ENCODE measurements around the gene FHL1. TPM values are rescaled to one million over a fixed set of nuclear protein-coding genes. Genes with fewer than 3 reads are reported as not detected.

The FHL1 gene
- total and polyA plus RNA-seq, 9 donors, result 62.0 to 508 (median 98.5) TPM

DNA sequence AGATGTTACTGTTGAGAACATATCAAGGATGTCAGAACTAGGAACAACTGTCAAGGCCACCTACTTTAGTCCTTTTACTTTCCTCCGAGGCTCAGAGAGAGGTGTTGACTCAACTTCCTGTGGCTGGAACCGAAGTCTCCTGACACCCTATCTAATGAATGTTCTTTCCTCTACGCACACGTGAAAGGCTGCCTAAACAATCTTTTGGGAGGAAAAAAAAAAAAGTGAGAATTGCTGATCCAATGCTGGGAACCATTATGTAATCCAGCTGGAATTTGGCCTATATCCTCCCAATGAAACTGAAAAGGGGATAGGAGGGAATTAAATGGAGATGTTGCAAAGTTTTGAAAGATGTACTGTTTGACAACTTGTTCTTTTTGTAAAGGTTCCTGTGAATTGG lies 112.2 kb downstream of the FHL1 start:
- intact Hi-C loops (cut with DNase I), result no loop called here

DNA sequence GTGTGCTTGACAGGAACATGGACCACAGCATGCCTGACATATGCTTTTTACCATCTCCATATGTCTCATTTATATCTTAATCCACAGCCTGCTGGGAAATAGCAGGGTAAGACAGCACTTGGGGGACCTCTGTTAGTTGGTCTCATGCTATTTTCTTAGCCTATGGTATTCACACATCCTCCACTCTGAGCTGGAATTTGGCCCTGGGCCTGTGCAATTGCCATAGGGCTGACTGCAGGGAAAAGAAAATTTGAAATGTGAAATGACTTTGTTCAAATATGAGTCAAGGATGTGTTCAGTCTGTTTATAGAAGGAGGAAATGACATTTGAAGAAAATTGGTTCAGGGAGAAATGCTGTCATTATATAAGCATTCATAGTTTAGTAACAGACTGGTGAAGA lies 113.4 kb downstream of the FHL1 start:
- intact Hi-C loops (cut with DNase I), result loop anchor here in 2 of 4 donors (10.0 kb wide), 2 partner anchors 56 to 224 kb away; partner anchors contain the start of gene BRS3 (in 1 of the 2)
- TF ChIP-seq EP300 (IDR thresholded peaks at IDR 0.05), result no peak
- TF ChIP-seq POLR2A (IDR thresholded peaks at IDR 0.05), result no peak

More for the DNA sequence above, 112.2 kb downstream of the FHL1 start:
- WGBS, 3 donors, result 17 to 27% (median 26%) methylated on average over 4 of the region's 4 CpGs
- Histone ChIP-seq H3K4me3 (no peak overlapping the region), H3K9me3 (no peaks in the 10 kb centered on the region), H3K27me3 (no peaks in the 10 kb centered on the region), H3K27ac (peak overlapping the region in 1 of 2 donors; percentile 56), H3K36me3 (no peaks in the 10 kb centered on the region), H3K4me1 (ENCODE audit: insufficient read depth) (peaks cover 7% of the 10 kb centered on the region)
- peak in 1 of 5 donors; percentile 39 for DNase-seq
- TF ChIP-seq, protein P1, sequence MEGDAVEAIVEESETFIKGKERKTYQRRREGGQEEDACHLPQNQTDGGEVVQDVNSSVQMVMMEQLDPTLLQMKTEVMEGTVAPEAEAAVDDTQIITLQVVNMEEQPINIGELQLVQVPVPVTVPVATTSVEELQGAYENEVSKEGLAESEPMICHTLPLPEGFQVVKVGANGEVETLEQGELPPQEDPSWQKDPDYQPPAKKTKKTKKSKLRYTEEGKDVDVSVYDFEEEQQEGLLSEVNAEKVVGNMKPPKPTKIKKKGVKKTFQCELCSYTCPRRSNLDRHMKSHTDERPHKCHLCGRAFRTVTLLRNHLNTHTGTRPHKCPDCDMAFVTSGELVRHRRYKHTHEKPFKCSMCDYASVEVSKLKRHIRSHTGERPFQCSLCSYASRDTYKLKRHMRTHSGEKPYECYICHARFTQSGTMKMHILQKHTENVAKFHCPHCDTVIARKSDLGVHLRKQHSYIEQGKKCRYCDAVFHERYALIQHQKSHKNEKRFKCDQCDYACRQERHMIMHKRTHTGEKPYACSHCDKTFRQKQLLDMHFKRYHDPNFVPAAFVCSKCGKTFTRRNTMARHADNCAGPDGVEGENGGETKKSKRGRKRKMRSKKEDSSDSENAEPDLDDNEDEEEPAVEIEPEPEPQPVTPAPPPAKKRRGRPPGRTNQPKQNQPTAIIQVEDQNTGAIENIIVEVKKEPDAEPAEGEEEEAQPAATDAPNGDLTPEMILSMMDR (IDR thresholded peaks at IDR 0.05), result no peak
- TF ChIP-seq EP300 (IDR thresholded peaks at IDR 0.05), result peak; percentile 36

More for the DNA sequence above, 113.4 kb downstream of the FHL1 start:
- H3K36me3 ChIP-seq, result no peaks in the 10 kb centered on the region
- peaks cover 7% of the 10 kb centered on the region for H3K4me1 ChIP-seq (ENCODE audit: insufficient read depth)
- no peaks in the 10 kb centered on the region for H3K9me3 ChIP-seq
- no peak overlapping the region for H3K4me3 ChIP-seq
- H3K27me3 ChIP-seq, result no peaks in the 10 kb centered on the region
- H3K27ac ChIP-seq, result peak overlapping the region in 1 of 2 donors; percentile 4
- no peak for DNase-seq

Small RNAs within 50 kb of the gene (small RNA-seq; reads per million reads assigned to genes)
- not detected for gene RF01210

Other genes starting within 250 kb of the FHL1 start
- 10 to 100 TPM; 19.1 to 27.1 (median 23.6) TPM for gene MMGT1, start 173.5 kb upstream of the FHL1 start, total RNA-seq
- 10 to 100 TPM; 12.1 to 30.3 TPM for gene MMGT1, start 173.5 kb upstream of the FHL1 start, polyA plus RNA-seq
- 10 to 100 TPM; 10.5 to 18.6 (median 13.5) TPM for gene SLC9A6, start 162.1 kb upstream of the FHL1 start, total RNA-seq
- 10 to 100 TPM in 1 of 2 donors, 1 to 10 TPM in 1; 9.2 to 12.7 TPM for gene SLC9A6, start 162.1 kb upstream of the FHL1 start, polyA plus RNA-seq
- 10 to 100 TPM; 19.6 to 42.3 (median 29.3) TPM for gene MAP7D3, start 103.9 kb downstream of the FHL1 start, total RNA-seq
- 10 to 100 TPM; 11.6 to 30.8 TPM for gene MAP7D3, start 103.9 kb downstream of the FHL1 start, polyA plus RNA-seq
- 1 to 10 TPM in 1 of 7 donors, under 1 TPM in 4, not detected in 2; 0.03 to 1.4 (median 0.34) TPM for gene ADGRG4, start 153.4 kb downstream of the FHL1 start, total RNA-seq
- 1 to 10 TPM in 1 of 2 donors, under 1 TPM in 1; 0.01 to 2.0 TPM for gene ADGRG4, start 153.4 kb downstream of the FHL1 start, polyA plus RNA-seq

Measured in ovary (tissue), 9 donors.